Kidney epithelial cell (primary cell): Measurements from ENCODE around the gene PRM2. TPM values are rescaled to one million over a fixed set of nuclear protein-coding genes. Genes with fewer than 3 reads are reported as not detected.
A peak's percentile ranks its signal among the peaks of the same experiment; 100 is the strongest.

ENCODE experiments used
- DNase-seq: peaks from one replicate; pipeline ENCODE4 v3.0.0-alpha.2; 2010; ENCODE audit warnings: low read depth
- H3K27me3 ChIP-seq: 2 replicates; pipeline ENCODE4 v1.6.0; 2011; ENCODE audit warnings: low read length; ENCODE audit not compliant: control insufficient read depth, insufficient read depth
- H3K36me3 ChIP-seq: 2 replicates; pipeline ENCODE4 v1.5.1; 2011; ENCODE audit warnings: low read length; ENCODE audit not compliant: control insufficient read depth, insufficient read depth
- H3K4me3 ChIP-seq: 2 replicates; pipeline ENCODE4 v1.5.1; 2011; ENCODE audit warnings: low read depth, mild to moderate bottlenecking, control low read depth, low read length
- CTCF ChIP-seq: IDR thresholded peaks from 2 replicates; pipeline ENCODE4 v1.5.1; 2011; ENCODE audit warnings: mild to moderate bottlenecking, moderate library complexity, low read length, control low read depth, inconsistent platforms; ENCODE audit not compliant: insufficient read depth, poor library complexity, severe bottlenecking
- total RNA-seq: library from RNA; depleted of rRNA; stranded (reverse); fragments of >200 nt; gene quantifications from 2 replicates; pipeline ENCODE4 v1.2.3, GENCODE V29; 2015

PRM2 gene
- total RNA-seq, 1 donor from 2014 or later = not detected

- H3K27me3 ChIP-seq = no peaks in the 10 kb centered on the region
- H3K36me3 ChIP-seq = no peaks in the 10 kb centered on the region
- no peak overlapping the region for H3K4me3 ChIP-seq
- no peak for DNase-seq
- no peak for TF ChIP-seq CTCF
Observed at GRCh38 chr16:11259655-11260595, 16.4 kb downstream of the PRM2 start.

DNA sequence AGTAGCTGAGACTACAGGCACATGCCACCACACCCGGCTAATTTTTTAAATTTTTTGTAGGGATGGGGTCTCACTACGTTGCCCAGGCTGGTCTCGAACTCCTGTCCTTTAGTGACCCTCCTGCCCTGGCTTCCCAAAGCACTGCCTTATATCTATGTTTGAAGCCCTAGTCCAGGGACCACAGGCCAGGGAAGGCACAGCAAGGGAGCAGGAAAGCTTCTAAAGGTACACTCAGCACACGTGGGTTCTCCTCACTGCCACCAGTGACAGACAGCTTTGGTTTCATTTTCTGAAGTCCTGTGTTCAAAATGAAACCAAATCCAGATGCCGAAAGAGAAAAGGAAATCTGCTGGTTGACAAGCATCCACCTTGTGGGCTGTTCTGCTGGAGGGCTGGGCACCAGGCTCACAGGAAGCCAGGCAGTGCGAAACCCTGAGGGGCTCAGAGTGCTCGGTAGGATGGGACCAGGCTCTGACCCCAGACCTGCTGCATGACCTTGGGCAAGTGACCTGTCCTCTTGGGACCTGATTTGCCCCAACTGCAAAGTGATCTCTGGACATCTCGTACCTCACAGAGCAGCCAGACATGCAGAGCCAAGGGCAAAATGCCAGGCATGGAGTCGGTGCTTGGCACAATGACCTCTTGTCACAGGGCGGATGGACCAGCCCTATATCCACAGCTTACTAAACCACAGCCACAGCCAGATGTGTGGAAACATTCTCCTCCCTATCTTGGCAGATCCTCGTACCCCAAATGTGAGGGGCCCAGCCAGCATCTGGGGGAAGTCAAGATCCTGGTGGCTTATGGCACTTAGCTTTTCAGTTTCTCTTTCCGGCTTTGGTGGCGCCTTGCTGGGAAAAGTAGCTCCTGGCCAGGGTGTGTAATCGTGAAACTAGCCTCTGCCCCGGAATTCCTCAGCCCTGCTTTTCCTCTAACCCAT lies 17.5 kb downstream of the PRM2 start:
- Histone ChIP-seq H3K27me3 (no peaks in the 10 kb centered on the region), H3K36me3 (no peaks in the 10 kb centered on the region), H3K4me3 (no peak overlapping the region)
- DNase-seq = no peak
- TF ChIP-seq CTCF = no peak

GRCh38 chr16:11257131-11257938 lies 18.9 kb downstream of the PRM2 start:
- TF ChIP-seq CTCF = peak; percentile 84
- Histone ChIP-seq H3K4me3 (peak overlapping the region; percentile 73), H3K36me3 (peaks cover 1% of the 10 kb centered on the region), H3K27me3 (no peaks in the 10 kb centered on the region)
- peak; percentile 41 for DNase-seq

DNA sequence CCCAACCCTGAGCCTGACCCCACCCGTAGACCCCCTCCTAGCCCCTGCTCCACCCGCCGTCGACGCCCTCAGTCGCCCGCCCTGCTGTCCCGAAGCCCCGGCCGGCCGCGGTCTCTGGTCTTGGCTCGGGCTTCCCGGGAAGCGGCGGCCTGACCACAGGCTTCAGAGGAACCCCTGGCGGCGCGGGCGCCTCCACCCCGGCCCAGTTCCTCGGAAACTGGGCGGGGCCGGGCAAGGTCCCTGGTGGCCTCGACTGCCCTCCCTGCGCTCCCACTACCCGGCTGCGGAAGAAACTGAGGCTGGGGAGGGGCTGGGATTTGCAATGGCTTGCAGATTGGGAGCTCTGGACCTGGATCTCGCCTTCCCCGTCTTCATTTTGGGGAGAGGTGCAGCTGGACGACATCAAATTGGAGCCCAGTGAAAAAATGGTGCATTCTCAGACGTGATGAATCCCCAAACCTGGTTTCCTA lies 19.6 kb downstream of the PRM2 start:
- TF ChIP-seq CTCF = no peak
- H3K36me3 ChIP-seq = peaks cover 1% of the 10 kb centered on the region
- DNase-seq = no peak
- H3K4me3 ChIP-seq = peak overlapping the region; percentile 73
- no peaks in the 10 kb centered on the region for H3K27me3 ChIP-seq
